A673 (cell line): ENCODE measurements around the gene SLIT3.

Experiments used
- CTCF ChIP-seq: fragments of 300-800, 200-600 bp; sonication (generic); conservative IDR thresholded peaks from 2 replicates; pipeline ENCODE4 v1.5.1; 2017; ENCODE audit warnings: low read depth, mild to moderate bottlenecking, antibody characterized with exemption, low read length, moderate library complexity, mixed read lengths
- EZH2 ChIP-seq: fragments of 200-600 bp; sonication (generic); IDR thresholded peaks from 2 replicates; pipeline ENCODE4 v1.6.1; 2017; ENCODE audit warnings: borderline replicate concordance, low read depth, mild to moderate bottlenecking, mixed read lengths, antibody characterized with exemption, low read length; ENCODE audit not compliant: poor library complexity, severe bottlenecking

GRCh38 chr5:168914491-168914890, 386.4 kb downstream of the SLIT3 start:
- TF ChIP-seq CTCF = no peak
- no peak for TF ChIP-seq EZH2
